ENCODE measurements around the gene MAP7D1. TPM values are rescaled to one million over a fixed set of nuclear protein-coding genes. Genes with fewer than 3 reads are reported as not detected.

The MAP7D1 gene
- total and polyA plus RNA-seq, 2 of the 13 experiments (the other 11 are each of a cell fraction or from before 2014, with no cell fraction given), result 5.6 to 7.2 TPM

GRCh38 chr1:36223996-36224536, 68.1 kb downstream of the MAP7D1 start, which contains the start of gene THRAP3 (continued):
- TF ChIP-seq, protein P1, sequence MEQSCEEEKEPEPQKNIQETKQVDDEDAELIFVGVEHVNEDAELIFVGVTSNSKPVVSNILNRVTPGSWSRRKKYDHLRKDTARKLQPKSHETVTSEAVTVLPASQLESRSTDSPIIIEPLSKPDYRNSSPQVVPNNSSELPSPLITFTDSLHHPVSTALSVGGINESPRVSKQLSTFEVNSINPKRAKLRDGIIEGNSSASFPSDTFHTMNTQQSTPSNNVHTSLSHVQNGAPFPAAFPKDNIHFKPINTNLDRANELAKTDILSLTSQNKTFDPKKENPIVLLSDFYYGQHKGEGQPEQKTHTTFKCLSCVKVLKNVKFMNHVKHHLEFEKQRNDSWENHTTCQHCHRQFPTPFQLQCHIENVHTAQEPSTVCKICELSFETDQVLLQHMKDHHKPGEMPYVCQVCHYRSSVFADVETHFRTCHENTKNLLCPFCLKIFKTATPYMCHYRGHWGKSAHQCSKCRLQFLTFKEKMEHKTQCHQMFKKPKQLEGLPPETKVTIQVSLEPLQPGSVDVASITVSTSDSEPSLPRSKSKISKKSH (CRISPR knock-in tag; IDR thresholded peaks at IDR 0.05; ENCODE audit: borderline replicate concordance), result peak; percentile 73; the same call in 1 of the 2 replicates
- TF ChIP-seq NAIF1 (CRISPR knock-in tag; IDR thresholded peaks at IDR 0.05; ENCODE audit: borderline replicate concordance), result peak; percentile 92
- TF ChIP-seq WIZ (CRISPR knock-in tag; IDR thresholded peaks at IDR 0.05), result no peak
- TF ChIP-seq ZNF841 (CRISPR knock-in tag; IDR thresholded peaks at IDR 0.05; ENCODE audit: borderline replicate concordance), result no peak
- no peak for TF ChIP-seq JDP2 (CRISPR knock-in tag; IDR thresholded peaks at IDR 0.05; ENCODE audit: borderline replicate concordance)
- peak; percentile 17; the same call in 1 of the 2 replicates for TF ChIP-seq ZNF563 (CRISPR knock-in tag; IDR thresholded peaks at IDR 0.05)
- TF ChIP-seq, protein P2, sequence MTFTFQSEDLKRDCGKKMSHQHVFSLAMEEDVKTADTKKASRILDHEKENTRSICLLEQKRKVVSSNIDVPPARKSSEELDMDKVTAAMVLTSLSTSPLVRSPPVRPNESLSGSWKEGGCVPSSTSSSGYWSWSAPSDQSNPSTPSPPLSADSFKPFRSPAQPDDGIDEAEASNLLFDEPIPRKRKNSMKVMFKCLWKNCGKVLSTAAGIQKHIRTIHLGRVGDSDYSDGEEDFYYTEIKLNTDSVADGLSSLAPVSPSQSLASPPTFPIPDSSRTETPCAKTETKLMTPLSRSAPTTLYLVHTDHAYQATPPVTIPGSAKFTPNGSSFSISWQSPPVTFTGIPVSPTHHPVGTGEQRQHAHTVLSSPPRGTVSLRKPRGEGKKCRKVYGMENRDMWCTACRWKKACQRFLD (CRISPR knock-in tag; IDR thresholded peaks at IDR 0.05; ENCODE audit: borderline replicate concordance), result no peak
- TF ChIP-seq ZNF34 (CRISPR knock-in tag; IDR thresholded peaks at IDR 0.05; ENCODE audit: borderline replicate concordance), result 0 out of 2 replicates have a peak, but pooled peaks have one; percentile 9
- TF ChIP-seq HDAC2 (CRISPR knock-in tag; IDR thresholded peaks at IDR 0.05), result peak; percentile 55; the same call in 1 of the 2 replicates
- TF ChIP-seq ZBTB34 (CRISPR knock-in tag; IDR thresholded peaks at IDR 0.05), result 0 out of 2 replicates have a peak, but pooled peaks have one; percentile 76
- no peak for TF ChIP-seq NR0B2 (CRISPR knock-in tag; IDR thresholded peaks at IDR 0.05)
- peak; percentile 99 for TF ChIP-seq CREM (IDR thresholded peaks at IDR 0.05)
- peak; percentile 72; the same call in 1 of the 2 replicates for TF ChIP-seq CREM (CRISPR knock-in tag; IDR thresholded peaks at IDR 0.05)
- peak; percentile 91; the same call in 1 of the 2 replicates for TF ChIP-seq ARID4A (CRISPR knock-in tag; IDR thresholded peaks at IDR 0.05; ENCODE audit: borderline replicate concordance)
- peak; percentile 65; the same call in 1 of the 2 replicates for TF ChIP-seq ZNF614 (CRISPR knock-in tag; IDR thresholded peaks at IDR 0.05; ENCODE audit: borderline replicate concordance)
- no peak for TF ChIP-seq FUBP1 (CRISPR knock-in tag; IDR thresholded peaks at IDR 0.05; ENCODE audit: borderline replicate concordance)
- peak; percentile 93; the same call in 1 of the 2 replicates for TF ChIP-seq DMAP1 (CRISPR knock-in tag; IDR thresholded peaks at IDR 0.05)
- peak; percentile 74; the same call in 1 of the 2 replicates for TF ChIP-seq KLF11 (CRISPR knock-in tag; IDR thresholded peaks at IDR 0.05)
